Central memory CD4-positive, alpha-beta T cell (primary cell): ENCODE data around the gene IPO9.
"Not testable (repeated sequence)": the region's sequence is repeated elsewhere in the genome, so short reads cannot be mapped to it uniquely, and the experiment has no call there.

Source experiments
- DNase-seq: peaks from one replicate; pipeline ENCODE4 v3.0.0; 2022

The IPO9 gene

DNA sequence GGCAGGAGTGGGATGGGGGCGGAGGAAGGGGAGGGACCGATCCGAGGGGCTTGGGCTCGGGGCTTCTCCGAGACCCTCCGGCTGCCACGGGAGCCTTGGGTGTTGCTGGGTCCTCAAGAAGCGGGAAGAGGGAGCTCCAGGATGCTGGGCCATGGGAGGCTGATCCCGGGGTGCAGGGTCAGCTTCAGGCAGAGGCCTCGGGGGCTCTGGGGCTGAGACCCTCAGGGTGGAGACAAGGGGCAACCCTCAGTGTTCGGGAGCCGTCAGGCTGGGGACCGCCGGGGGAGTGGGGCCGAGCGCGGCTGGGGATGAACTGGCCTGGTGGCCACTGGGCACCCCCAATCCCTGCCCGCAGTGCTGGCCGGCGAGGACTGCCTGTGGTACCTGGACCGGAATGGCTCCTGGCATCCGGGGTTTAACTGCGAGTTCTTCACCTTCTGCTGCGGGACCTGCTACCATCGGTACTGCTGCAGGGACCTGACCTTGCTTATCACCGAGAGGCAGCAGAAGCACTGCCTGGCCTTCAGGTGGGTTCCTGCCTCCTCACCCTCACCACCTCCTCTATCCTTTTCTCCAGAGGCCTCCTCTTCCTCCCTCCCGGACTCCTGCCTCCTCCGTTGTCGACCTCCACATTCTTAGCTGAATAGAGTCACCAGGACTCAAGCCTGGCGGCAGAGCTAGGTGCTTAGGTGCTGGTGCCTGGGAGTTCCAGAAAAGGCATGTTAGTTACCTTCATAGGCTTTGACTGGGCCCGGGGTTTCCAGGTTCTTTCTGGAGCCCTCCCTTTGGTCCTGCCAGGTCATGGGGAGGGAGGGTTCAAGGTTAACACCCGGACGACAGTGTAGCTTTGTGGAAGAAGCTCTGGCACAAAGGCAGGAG lies 60.4 kb downstream of the IPO9 start:
- DNase-seq: no peak

GRCh38 chr1:201890223-201890622 lies 61.3 kb downstream of the IPO9 start:
- DNase-seq: no peak

DNA sequence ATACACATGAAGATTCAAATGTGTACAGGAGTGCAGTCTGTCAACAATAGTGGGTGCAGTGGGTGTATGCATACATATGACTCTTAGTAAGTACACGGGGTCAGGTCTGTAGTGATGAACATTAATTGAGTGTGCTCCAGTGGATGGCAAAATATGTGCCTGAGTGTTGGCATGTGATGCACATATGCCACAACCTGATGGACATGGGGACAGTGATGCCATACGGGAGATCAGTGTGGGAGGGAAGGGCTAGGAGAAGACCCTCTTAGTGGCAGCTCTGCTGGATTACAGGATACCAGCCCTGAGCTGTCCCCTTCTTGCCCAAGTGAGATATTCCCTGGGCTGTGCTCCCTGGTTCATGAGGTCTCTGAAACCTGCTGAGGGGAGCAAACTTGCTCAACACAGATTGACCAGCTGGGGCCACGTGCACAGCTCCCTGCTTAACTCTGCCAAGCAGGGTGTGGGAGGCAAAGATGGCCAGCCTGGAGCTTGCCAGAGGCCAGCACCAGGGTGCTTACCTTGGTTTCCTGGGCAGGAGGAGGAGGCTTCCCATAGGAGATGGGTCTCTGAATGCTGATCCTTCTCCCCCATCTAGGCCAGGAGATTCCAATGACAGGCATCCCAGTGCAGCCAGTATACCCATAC lies 62.0 kb downstream of the IPO9 start:
- no peak for DNase-seq

DNA sequence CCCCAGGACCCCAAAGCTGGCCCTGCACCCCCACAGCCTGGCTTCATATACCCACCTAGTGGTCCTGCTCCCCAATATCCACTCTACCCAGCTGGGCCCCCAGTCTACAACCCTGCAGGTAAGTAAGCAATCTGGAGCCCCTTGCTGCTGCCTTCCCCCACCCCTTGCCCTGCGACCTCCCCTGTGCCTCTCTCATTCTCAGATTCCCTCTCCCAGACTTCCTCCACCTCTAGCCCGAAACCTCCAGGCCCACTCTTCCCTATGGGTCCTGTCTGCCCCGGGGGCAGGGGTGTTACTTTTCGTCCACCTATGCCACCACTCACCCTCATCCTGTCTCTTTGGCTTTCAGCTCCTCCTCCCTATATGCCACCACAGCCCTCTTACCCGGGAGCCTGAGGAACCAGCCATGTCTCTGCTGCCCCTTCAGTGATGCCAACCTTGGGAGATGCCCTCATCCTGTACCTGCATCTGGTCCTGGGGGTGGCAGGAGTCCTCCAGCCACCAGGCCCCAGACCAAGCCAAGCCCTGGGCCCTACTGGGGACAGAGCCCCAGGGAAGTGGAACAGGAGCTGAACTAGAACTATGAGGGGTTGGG lies 62.6 kb downstream of the IPO9 start:
- no peak for DNase-seq

DNA sequence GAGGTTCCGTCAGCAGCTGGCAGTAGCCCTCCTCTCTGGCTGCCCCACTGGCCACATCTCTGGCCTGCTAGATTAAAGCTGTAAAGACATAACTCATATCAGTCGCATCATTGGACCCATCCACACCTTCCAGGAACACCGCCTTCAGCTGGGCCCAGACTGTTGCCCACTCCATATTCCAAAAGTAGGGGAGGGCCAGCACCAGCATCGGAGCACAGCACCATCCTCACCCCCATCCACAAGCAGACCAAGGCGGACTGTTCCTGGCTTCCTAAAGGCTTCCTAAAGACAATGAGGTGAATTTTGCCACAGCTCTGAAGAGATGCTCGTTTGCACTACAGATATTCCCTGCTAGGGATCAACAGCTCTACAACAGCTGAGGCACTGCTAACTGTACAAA lies 63.3 kb downstream of the IPO9 start:
- DNase-seq: no peak

GRCh38 chr1:201893431-201893830 lies 64.5 kb downstream of the IPO9 start:
- no peak for DNase-seq

- no peak for DNase-seq
Measured at GRCh38 chr1:201894343-201895119, 65.6 kb downstream of the IPO9 start.

GRCh38 chr1:201895120-201895665 lies 66.2 kb downstream of the IPO9 start:
- no peak for DNase-seq

- peak; percentile 72 for DNase-seq
Measured at GRCh38 chr1:201895913-201896807, 67.2 kb downstream of the IPO9 start.

- DNase-seq: no peak
Measured at GRCh38 chr1:201896951-201897391, 68.0 kb downstream of the IPO9 start.

- DNase-seq: no peak
Measured at GRCh38 chr1:201898240-201898894, 69.4 kb downstream of the IPO9 start.

DNA sequence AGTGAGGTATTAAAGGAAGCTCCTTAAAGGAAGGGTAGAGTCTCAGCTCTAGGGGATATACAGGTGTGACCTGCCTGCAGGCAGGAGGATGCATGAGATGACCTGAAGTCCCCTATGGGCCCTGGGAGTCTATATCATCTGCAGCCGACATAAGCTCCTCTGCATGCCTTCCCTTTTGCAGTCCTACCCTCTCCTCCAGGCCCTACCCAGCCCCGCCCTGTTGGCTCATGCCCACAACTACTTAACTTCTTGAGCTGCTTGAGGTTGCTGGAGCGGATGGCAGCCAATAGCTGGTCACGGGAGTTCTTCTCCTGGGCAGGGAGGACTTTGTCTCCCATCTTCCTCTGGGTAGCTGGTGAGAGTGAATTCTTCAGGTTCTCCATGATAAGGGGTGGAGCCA lies 70.0 kb downstream of the IPO9 start:
- no peak for DNase-seq

GRCh38 chr1:201899683-201900429 lies 70.9 kb downstream of the IPO9 start:
- DNase-seq: no peak

- no peak for DNase-seq
Measured at GRCh38 chr1:201900476-201900875, 71.5 kb downstream of the IPO9 start.

DNA sequence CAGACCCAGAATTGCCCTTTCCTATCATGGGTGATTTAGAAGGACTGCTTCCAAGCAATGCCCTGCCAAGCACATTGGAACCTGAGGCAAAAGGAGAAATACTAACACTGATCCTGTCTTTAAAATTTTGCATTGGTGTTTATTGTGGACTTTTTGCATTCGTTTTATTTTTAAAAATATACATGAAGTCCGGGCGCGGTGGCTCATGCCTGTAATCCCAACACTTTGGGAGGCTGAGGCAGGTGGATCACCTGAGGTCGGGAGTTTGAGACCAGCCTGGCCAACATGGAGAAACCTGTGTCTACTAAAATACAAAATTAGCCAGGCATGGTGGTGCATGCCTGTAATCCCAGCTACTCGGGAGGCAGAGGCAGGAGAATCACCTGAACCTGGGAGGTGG lies 72.1 kb downstream of the IPO9 start:
- not testable (repeated sequence) for DNase-seq

- DNase-seq: no peak
Measured at GRCh38 chr1:201902198-201902597, 73.2 kb downstream of the IPO9 start.

GRCh38 chr1:201903135-201903534 lies 74.2 kb downstream of the IPO9 start:
- DNase-seq: no peak

DNA sequence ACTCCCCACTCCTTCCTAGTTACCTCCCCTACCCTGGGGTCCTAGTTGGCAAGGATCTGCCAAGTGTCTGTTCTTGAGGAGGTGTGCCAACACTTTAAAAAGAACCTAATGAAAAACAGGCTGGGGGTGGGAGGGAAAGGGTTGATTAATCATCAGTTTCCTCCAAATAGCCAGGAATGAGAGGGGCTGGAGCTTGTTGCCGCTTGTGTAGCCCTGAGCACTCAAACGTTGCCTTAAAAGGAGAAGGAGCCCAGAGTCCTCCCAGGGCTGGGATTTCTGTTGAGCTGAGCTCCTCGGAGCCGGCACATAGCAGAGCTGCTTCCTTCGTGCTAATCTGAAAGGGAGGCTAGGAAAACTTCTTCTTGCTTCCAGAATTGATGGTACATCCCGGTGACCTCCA lies 75.6 kb downstream of the IPO9 start:
- no peak for DNase-seq

GRCh38 chr1:201905234-201905890 lies 76.4 kb downstream of the IPO9 start:
- no peak for DNase-seq

- no peak for DNase-seq
Measured at GRCh38 chr1:201906336-201906735, 77.4 kb downstream of the IPO9 start.
